HepG2 (cell line): ENCODE results near the gene DTYMK. TPM values are rescaled to one million over a fixed set of nuclear protein-coding genes. Genes with fewer than 3 reads are reported as not detected.

Experiments
- DDIT3 ChIP-seq: sonication (generic); formaldehyde crosslinking; IDR thresholded peaks from 2 replicates; pipeline ENCODE4 v1.4.0; 2020; ENCODE audit warnings: mild to moderate bottlenecking, missing genetic modification reagents
- DNMT3B ChIP-seq: conservative IDR thresholded peaks from 2 replicates; pipeline ENCODE4 v1.6.1; 2016; ENCODE audit warnings: missing biosample characterization, control low read depth
- DPF2 ChIP-seq: sonication (generic); formaldehyde crosslinking; IDR thresholded peaks from 2 replicates; pipeline ENCODE4 v1.4.0; 2020; ENCODE audit warnings: mild to moderate bottlenecking, low read depth, missing genetic modification reagents, borderline replicate concordance
- HIC2 ChIP-seq: sonication (generic); formaldehyde crosslinking; IDR thresholded peaks from 2 replicates; pipeline ENCODE4 v1.9.0; 2022; ENCODE audit warnings: low read depth, missing genetic modification reagents
- MED13 ChIP-seq: sonication (generic); formaldehyde crosslinking; IDR thresholded peaks from 2 replicates; pipeline ENCODE4 v1.5.0; 2020; ENCODE audit warnings: missing genetic modification reagents
- PHF20 ChIP-seq: sonication (generic); formaldehyde crosslinking; IDR thresholded peaks from 2 replicates; pipeline ENCODE4 v1.5.0; 2020; ENCODE audit warnings: mild to moderate bottlenecking, missing genetic modification reagents
- RELA ChIP-seq: sonication (generic); formaldehyde crosslinking; IDR thresholded peaks from 2 replicates; pipeline ENCODE4 v1.4.0; 2020; ENCODE audit warnings: missing genetic modification reagents
- SP1 ChIP-seq, 2 experiments: fragments of 450-650 bp in 1 of 2; sonication (generic) in 1 of 2; formaldehyde crosslinking in 1 of 2; IDR thresholded peaks; 2 replicates each; pipeline versions ENCODE4 v1.4.0 to v1.6.1; 2016 to 2020; ENCODE audit warnings: missing genetic modification reagents in 1 of 2
- SP5 ChIP-seq: IDR thresholded peaks from 2 replicates; pipeline ENCODE4 v1.6.1; 2016; ENCODE audit warnings: low read depth, borderline replicate concordance
- TFAP4 ChIP-seq: sonication (generic); IDR thresholded peaks from 2 replicates; pipeline ENCODE4 v1.6.1; 2016; ENCODE audit warnings: low read depth, borderline replicate concordance
- ZNF138 ChIP-seq: sonication (generic); formaldehyde crosslinking; IDR thresholded peaks from 2 replicates; pipeline ENCODE4 v1.5.0; 2020; ENCODE audit warnings: mild to moderate bottlenecking, low read depth, missing genetic modification reagents
- ZNF446 ChIP-seq: sonication (generic); formaldehyde crosslinking; IDR thresholded peaks from 2 replicates; pipeline ENCODE4 v1.5.0; 2020; ENCODE audit warnings: mild to moderate bottlenecking, missing genetic modification reagents
- ZNF609 ChIP-seq: sonication (generic); formaldehyde crosslinking; IDR thresholded peaks from 2 replicates; pipeline ENCODE4 v1.4.0; 2020; ENCODE audit warnings: mild to moderate bottlenecking, missing genetic modification reagents, borderline replicate concordance
- ZNF687 ChIP-seq: sonication (generic); formaldehyde crosslinking; IDR thresholded peaks from 2 replicates; pipeline ENCODE4 v1.5.1; 2020; ENCODE audit warnings: mild to moderate bottlenecking, missing genetic modification reagents, moderate library complexity
- ZNF839 ChIP-seq: sonication (generic); formaldehyde crosslinking; IDR thresholded peaks from 2 replicates; pipeline ENCODE4 v1.4.0; 2020; ENCODE audit warnings: missing genetic modification reagents, mild to moderate bottlenecking, borderline replicate concordance
- ZNF850 ChIP-seq: sonication (generic); formaldehyde crosslinking; conservative IDR thresholded peaks from 2 replicates; pipeline ENCODE4 v1.9.0; 2021; ENCODE audit warnings: mild to moderate bottlenecking, missing genetic modification reagents
- polyA plus RNA-seq, 8 experiments: library from polyadenylated mRNA; depleted of rRNA in 3 of 8; stranded (reverse) in 7 of 8; unstranded in 1 of 8; fragments of >200 nt; fragmentation: Illumina TruSeq in 4 of 8; extraction: Trizol in 4 of 8; gene quantifications; 2 replicates each; pipeline versions ENCODE4 v1.2.1 to v1.2.3, GENCODE V29; 2011 to 2016; ENCODE audit warnings: low read depth in 4 of 8, missing spikeins in 1 of 8, mixed read lengths in 1 of 8; ENCODE audit not compliant: insufficient read depth in 1 of 8
- total RNA-seq, 5 experiments: library from RNA; depleted of rRNA; stranded (reverse); fragments of >200 nt; fragmentation: Illumina TruSeq; extraction: Trizol; gene quantifications; 2 replicates each; pipeline ENCODE4 v1.2.3, GENCODE V29; 2016; ENCODE audit warnings: low read depth in 1 of 5

Gene DTYMK
- total and polyA plus RNA-seq, 2 of the 13 experiments (the other 11 are each of a cell fraction or from before 2014, with no cell fraction given): 57.5 to 134 TPM

GRCh38 chr2:241686650-241687425, at the start of gene DTYMK (continued):
- peak; percentile 95 for TF ChIP-seq ZNF687 (CRISPR knock-in tag)
- TF ChIP-seq DPF2: 0 out of 2 replicates have a peak, but pooled peaks have one; percentile 17
- no peak; the same call in 1 of the 2 replicates for TF ChIP-seq TFAP4
- peak; percentile 93 for TF ChIP-seq PHF20 (CRISPR knock-in tag)
- peak; percentile 73 for TF ChIP-seq ZNF446
- TF ChIP-seq HIC2 (CRISPR knock-in tag): no peak; the same call in 1 of the 2 replicates
- TF ChIP-seq SP5: peak; percentile 67; the same call in 1 of the 2 replicates
- peak; percentile 25; the same call in 1 of the 2 replicates for TF ChIP-seq MED13 (CRISPR knock-in tag)
- no peak for TF ChIP-seq DNMT3B (CRISPR knock-in tag)
- TF ChIP-seq DDIT3 (CRISPR knock-in tag): 0 out of 2 replicates have a peak, but pooled peaks have one; percentile 49
- TF ChIP-seq ZNF839 (CRISPR knock-in tag): no peak
- peak; percentile 8; the same call in 1 of the 2 replicates for TF ChIP-seq RELA (CRISPR knock-in tag)
- TF ChIP-seq ZNF850 (CRISPR knock-in tag): peak; percentile 72; the same call in 1 of the 2 replicates
- no peak for TF ChIP-seq SP1 (IDR thresholded peaks at IDR 0.05)
- peak; percentile 67 for TF ChIP-seq SP1 (CRISPR knock-in tag; IDR thresholded peaks at IDR 0.05)
- no peak; the same call in 1 of the 2 replicates for TF ChIP-seq ZNF609 (CRISPR knock-in tag)
- peak; percentile 94 for TF ChIP-seq ZNF138 (CRISPR knock-in tag)
